Spleen (tissue), 7 donors: ENCODE measurements around the gene KRT33B.
"Not testable (repeated sequence)": the region's sequence is repeated elsewhere in the genome, so short reads cannot be mapped to it uniquely, and the experiment has no call there.

Experiments used
- CTCF ChIP-seq, 11 experiments: fragments of 200-600 bp in 7 of 11; fragments of 450-650 bp in 4 of 11; sonication (generic) in 4 of 11; IDR thresholded peaks in 8 of 11; conservative IDR thresholded peaks in 3 of 11; 1 replicate in 7 of 11; 2 replicates in 4 of 11; pipeline versions ENCODE4 v1.4.0 to v1.8.0; 2016 to 2021; ENCODE audit warnings: antibody characterized with exemption in 11 of 11, inconsistent platforms in 4 of 11, mild to moderate bottlenecking in 1 of 11
- POLR2A ChIP-seq, 3 donors: fragments of 450-650 bp; IDR thresholded peaks; one replicate each; pipeline ENCODE4 v1.5.1; 2017; ENCODE audit warnings: antibody characterized with exemption in 3 of 3, mild to moderate bottlenecking in 1 of 3
- POLR2AphosphoS5 ChIP-seq, 3 donors: sonication (generic); formaldehyde crosslinking; IDR thresholded peaks; one replicate each; pipeline ENCODE4 v1.5.1; 2017; ENCODE audit warnings: antibody characterized with exemption in 3 of 3
- donor health status: DM: no; HTN: no; CAD: no; lungs with moderate emphysema.
- donor health status: DM: no; HTN: no; CAD: no.
- donor health status: DM: no; HTN: no; CAD: no.

DNA sequence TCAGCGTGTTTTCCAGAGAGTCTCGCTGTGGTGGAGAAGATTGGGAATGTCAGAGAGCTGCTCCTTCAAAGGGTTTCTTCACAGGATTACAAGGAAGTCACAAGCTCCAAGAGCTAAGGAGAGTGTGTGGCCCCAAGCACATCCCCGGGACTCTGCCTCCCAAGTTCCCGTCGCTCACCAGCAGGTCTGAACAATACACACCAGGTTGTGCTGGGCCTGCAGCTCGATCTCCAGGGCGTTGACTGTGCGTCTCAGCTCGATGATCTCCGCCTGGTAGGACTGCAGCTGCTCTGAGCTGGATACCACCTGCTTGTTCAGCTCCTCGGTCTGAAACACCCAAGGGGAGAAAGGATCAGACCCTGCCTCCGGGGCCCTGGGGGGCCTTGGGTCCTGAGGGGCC is 25.4 kb upstream of the KRT33B start:
- not testable (repeated sequence) for TF ChIP-seq CTCF (IDR thresholded peaks at IDR 0.05 in 8 of 11, conservative IDR thresholded peaks at IDR 0.05 in 3 of 11); POLR2A (IDR thresholded peaks at IDR 0.05); POLR2AphosphoS5 (IDR thresholded peaks at IDR 0.05)
